ENCODE measurements around the gene SCUBE2.
"Not testable (repeated sequence)": the region's sequence is repeated elsewhere in the genome, so short reads cannot be mapped to it uniquely, and the experiment has no call there.

Gene SCUBE2

GRCh38 chr11:9003573-9004182, 87.7 kb downstream of the SCUBE2 start, which contains the start of gene NRIP3:
Gene NRIP3 (minus strand): TSS chr11:9004001. CDS start chr11:9003935, 66 bp downstream.
- DNase-seq: peak; percentile 67

DNA sequence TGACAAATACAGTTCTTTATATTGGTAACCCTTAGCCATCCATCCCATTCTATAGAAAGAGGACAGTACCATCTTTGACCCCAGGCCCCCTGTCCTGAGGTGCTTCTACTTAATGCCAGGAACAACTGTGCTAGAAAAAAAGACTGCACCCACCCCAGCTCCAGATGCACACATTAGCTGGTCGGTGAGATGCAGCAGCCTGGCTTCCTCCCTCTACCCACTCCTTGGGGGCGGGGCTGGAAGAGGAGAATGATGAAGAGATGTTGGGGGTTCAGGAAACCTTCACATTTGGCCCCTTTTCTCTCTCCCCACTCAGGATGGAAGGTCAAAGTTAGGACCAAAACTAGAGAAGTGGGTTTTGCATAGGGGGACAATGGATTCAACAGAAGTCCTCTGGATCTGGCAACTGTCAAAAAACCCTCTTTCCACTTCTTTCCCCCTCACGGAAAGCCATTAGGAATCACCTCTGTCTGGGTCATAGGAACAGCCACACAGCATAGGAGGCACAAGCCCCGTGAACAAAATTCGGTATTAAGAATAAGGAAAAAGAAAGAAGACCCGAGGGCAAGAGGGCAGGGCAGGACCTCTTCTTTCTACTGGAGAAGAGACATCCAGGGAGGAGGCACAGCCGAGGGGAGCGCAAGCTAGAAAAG, 88.4 kb downstream of the SCUBE2 start:
- DNase-seq: no peak

- peak; percentile 21 for DNase-seq
These were observed 89.7 kb downstream of the SCUBE2 start for GRCh38 chr11:9001736-9002135.

DNA sequence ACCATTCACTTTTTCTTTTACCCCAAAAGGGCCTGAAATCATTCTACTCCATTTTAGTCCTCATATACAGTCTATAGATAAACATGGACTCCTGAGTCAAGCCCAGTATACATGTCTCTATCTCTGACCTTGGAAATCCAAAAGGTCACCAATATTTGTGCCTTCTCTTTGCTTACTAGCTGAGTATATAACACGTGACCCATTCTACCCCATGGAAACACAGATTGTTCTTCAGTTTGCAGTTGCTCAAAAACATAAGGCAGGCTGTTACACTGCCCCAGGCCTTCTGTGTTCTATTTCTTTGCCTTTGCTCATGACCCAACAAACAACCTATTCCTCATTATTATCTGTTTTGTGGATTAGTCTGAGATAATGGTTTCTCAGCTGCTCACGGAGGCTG, 93.4 kb downstream of the SCUBE2 start:
- DNase-seq: no peak

GRCh38 chr11:8997451-8997850, 93.9 kb downstream of the SCUBE2 start:
- DNase-seq: no peak

DNA sequence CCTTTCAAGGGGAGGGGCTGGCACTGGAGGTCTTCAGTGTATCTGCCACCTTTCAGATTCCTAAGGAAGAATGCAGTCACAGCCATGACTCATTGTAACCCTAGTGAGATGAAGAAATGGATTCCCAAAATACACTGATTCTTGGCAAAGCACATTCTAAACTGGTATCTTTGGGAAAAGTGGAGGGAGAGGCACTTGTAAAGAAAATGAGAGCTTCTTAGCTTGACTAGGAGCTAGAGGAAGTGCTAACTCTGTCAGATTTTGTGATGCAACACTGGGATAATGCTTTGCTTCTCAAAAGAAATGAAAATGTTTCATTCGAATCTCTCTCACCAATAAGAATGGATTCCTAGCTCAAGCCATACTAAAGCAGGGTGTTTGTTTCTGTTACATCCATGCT, 101.9 kb downstream of the SCUBE2 start:
- no peak for DNase-seq

DNA sequence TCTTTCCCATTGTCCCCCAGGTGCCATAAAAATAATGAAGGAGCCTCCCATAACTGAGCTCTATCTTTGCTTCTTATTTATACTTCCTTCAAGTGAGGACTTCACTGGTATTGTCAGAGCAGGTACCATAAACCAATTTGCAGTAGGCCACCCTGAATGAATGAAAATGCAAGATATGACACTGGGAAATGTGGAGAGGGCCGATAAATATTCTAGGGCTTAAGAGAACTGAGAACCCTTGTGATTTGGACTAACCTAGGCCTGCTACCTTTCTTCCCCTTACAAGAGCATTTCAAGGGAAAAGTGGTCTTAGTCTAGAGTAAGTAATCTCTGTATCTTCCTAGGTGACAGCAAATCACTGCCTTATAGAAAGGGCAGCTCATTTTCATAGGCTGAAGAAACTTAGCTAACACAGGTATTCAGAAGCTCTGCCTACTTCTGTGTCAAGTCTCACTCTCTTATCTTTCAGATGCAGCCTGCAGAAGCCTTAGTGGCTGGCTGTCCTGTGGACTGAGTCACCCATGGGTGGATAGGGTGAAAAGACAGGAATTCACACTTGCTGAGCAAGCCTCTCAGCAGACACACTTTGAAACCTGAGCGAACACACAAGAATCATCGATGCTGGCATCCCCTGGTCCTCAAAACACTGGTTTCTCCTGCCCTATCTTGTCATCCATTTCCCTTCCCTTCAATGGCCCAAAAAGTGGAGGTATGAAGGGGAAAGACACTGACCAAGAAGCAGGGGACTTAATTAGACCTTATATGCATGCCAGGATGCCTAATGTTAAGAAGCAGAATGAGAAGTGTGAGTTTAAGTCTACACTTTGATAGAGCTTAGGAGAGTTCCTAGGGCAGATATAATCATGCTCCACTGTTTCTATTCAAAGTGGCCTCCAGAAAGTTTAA, 102.8 kb downstream of the SCUBE2 start:
- DNase-seq: no peak

DNA sequence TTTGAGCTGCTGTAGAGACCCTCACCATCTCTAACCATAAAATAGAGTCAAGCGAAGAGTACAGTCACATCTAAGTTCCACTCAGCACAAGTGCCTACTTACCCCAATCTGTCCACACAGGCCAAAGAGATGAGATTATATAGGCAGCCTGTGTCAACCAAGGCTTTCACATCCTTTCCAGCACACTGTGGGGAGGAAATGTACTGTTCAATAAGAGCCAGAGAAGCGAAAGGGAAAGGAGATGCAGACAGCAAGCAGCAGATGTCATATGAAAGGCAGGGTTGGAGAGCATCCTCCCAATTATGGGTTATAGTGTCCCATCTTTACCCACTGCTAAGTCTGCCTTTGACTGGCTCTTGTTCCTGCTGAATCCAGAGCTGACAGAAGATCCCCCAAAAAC, 104.0 kb downstream of the SCUBE2 start:
- no peak for DNase-seq

DNA sequence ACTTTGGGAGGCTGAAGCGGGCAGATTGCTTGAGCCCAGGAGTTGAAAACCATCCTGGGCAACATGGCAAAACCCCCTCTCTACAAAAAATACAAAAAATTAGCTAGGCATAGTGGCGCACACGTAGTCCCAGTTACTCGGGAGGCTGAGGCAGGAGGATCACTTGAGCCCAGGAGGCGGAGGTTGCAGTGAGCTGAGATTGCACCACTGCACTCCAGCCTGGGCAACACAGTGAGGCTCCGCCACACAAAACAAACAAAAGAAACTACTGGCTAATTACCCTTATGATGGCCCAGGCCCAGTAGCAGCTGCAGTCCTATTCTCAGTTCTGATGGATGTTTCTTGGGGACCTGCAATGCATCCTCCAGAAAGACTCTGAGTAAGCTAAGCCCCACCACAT, 104.6 kb downstream of the SCUBE2 start:
- not testable (repeated sequence) for DNase-seq

GRCh38 chr11:8985462-8985861, 105.9 kb downstream of the SCUBE2 start:
- DNase-seq: no peak

- no peak for DNase-seq
These were observed 107.8 kb downstream of the SCUBE2 start for GRCh38 chr11:8983552-8983951.

GRCh38 chr11:8980485-8980884, 110.9 kb downstream of the SCUBE2 start:
- no peak for DNase-seq

GRCh38 chr11:8979365-8979764, 112.0 kb downstream of the SCUBE2 start:
- DNase-seq: not testable (repeated sequence)

- DNase-seq: no peak
These were observed 118.3 kb downstream of the SCUBE2 start for GRCh38 chr11:8973121-8973520.

DNA sequence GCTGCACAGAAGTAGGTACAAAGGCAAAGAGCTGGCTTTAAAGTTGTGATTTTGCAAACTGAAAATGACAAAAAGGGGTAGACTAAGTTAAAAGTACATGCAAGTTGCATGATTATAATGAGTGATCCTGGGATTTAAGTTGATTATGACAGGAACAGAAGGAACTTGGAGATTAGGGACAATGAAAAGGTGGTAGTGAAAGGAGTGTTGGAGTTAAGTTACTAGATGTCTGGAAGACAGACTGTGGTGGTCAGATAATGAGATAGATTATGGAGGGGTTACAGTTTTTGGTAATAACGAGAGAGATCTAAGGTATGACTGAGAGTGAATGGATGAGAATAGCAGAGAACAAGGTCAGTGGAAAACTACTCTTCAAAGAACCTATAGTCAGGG, 119.5 kb downstream of the SCUBE2 start:
- no peak for DNase-seq

- no peak for DNase-seq
These were observed 120.0 kb downstream of the SCUBE2 start for GRCh38 chr11:8971196-8971923.
